Measurements from ENCODE around the gene G3BP1. TPM values are rescaled to one million over a fixed set of nuclear protein-coding genes. Genes with fewer than 3 reads are reported as not detected.

The G3BP1 gene
- total RNA-seq, 2 experiments from 2014 or later, result 178 to 261 TPM

GRCh38 chr5:151773951-151774350, 2.2 kb downstream of the G3BP1 start:
- H3K27ac ChIP-seq (ENCODE audit: low read depth, low read length, poor library complexity, severe bottlenecking), result no peak overlapping the region
- POLR2A ChIA-PET, result interaction anchor here (0.7 to 7.8 kb wide), 11 partner anchors 9 to 683 kb away, joined by 3 to 69 read pairs (median 3); partner anchors contain the start of gene ATOX1
- no TSS peak for BruUV-seq (replicated peaks)

GRCh38 chr5:151775025-151775606, 3.4 kb downstream of the G3BP1 start:
- H3K4me1 ChIP-seq (ENCODE audit: insufficient read depth, low read length, poor library complexity, severe bottlenecking), result peaks cover 62% of the 10 kb centered on the region
- POLR2A ChIA-PET, result interaction anchor here (0.8 to 7.8 kb wide), 4 partner anchors 11 to 522 kb away, joined by 3 to 69 read pairs (median 8); partner anchors contain the start of genes ATOX1 and GM2A
- peaks cover 83% of the 10 kb centered on the region for H3K79me2 ChIP-seq (ENCODE audit: insufficient read depth, low read depth, low read length)
- H3K27ac ChIP-seq (ENCODE audit: low read depth, low read length, poor library complexity, severe bottlenecking), result no peak overlapping the region
- H4K20me1 ChIP-seq (ENCODE audit: insufficient read depth, low read length), result peaks cover 73% of the 10 kb centered on the region
- H3K4me3 ChIP-seq (ENCODE audit: low read depth, low read length, poor library complexity, severe bottlenecking), result peak overlapping the region; percentile 91
- peaks cover 78% of the 10 kb centered on the region for H3K36me3 ChIP-seq (ENCODE audit: insufficient read depth, low read length)
- H3K9me3 ChIP-seq (ENCODE audit: low read length), result no peaks in the 10 kb centered on the region
- DNase-seq (ENCODE audit: low spot score), result no peak
- TF ChIP-seq CTCF (conservative IDR thresholded peaks at IDR 0.05; ENCODE audit: low read length), result no peak
- TF ChIP-seq EZH2phosphoT487 (IDR thresholded peaks at IDR 0.05; ENCODE audit: borderline replicate concordance, low read depth, low read length), result no peak
- H3K9me2 ChIP-seq (ENCODE audit: insufficient read depth, low read length), result no peaks in the 10 kb centered on the region
- peak overlapping the region; percentile 78 for H3K4me2 ChIP-seq (ENCODE audit: low read length)
- CTCF ChIA-PET (ENCODE audit: unreplicated experiment), result no interaction called here
- BruUV-seq (replicated peaks), result no TSS peak
- intact Hi-C loops (cut with micrococcal nuclease; ENCODE audit: unreplicated experiment), result no loop called here
- H2AFZ ChIP-seq (ENCODE audit: low read length), result no peak overlapping the region

More at GRCh38 chr5:151773951-151774350, 2.2 kb downstream of the G3BP1 start:
- peaks cover 60% of the 10 kb centered on the region for H3K4me1 ChIP-seq (ENCODE audit: insufficient read depth, low read length, poor library complexity, severe bottlenecking)
- H3K79me2 ChIP-seq (ENCODE audit: insufficient read depth, low read depth, low read length), result peaks cover 75% of the 10 kb centered on the region
- H4K20me1 ChIP-seq (ENCODE audit: insufficient read depth, low read length), result peaks cover 63% of the 10 kb centered on the region
- TF ChIP-seq EZH2phosphoT487 (IDR thresholded peaks at IDR 0.05; ENCODE audit: borderline replicate concordance, low read depth, low read length) (no peak), CTCF (conservative IDR thresholded peaks at IDR 0.05; ENCODE audit: low read length) (no peak)
- peak overlapping the region; percentile 78 for H3K4me2 ChIP-seq (ENCODE audit: low read length)
- no peak for DNase-seq (ENCODE audit: low spot score)
- CTCF ChIA-PET (ENCODE audit: unreplicated experiment), result no interaction called here
- peaks cover 67% of the 10 kb centered on the region for H3K36me3 ChIP-seq (ENCODE audit: insufficient read depth, low read length)
- no peaks in the 10 kb centered on the region for H3K9me2 ChIP-seq (ENCODE audit: insufficient read depth, low read length)
- no peaks in the 10 kb centered on the region for H3K9me3 ChIP-seq (ENCODE audit: low read length)
- H2AFZ ChIP-seq (ENCODE audit: low read length), result no peak overlapping the region
- peak overlapping the region; percentile 91 for H3K4me3 ChIP-seq (ENCODE audit: low read depth, low read length, poor library complexity, severe bottlenecking)
- intact Hi-C loops (cut with micrococcal nuclease; ENCODE audit: unreplicated experiment), result loop anchor here (5.0 kb wide), 2 partner anchors 522 to 562 kb away; partner anchors contain the start of gene GM2A

GRCh38 chr5:151779531-151780125, 7.9 kb downstream of the G3BP1 start:
- CTCF ChIA-PET (ENCODE audit: unreplicated experiment), result no interaction called here
- DNase-seq (ENCODE audit: low spot score), result no peak
- Histone ChIP-seq H4K20me1 (ENCODE audit: insufficient read depth, low read length) (peaks cover 74% of the 10 kb centered on the region), H3K4me2 (ENCODE audit: low read length) (peak overlapping the region; percentile 23; the same call in 1 of the 2 replicates), H3K27ac (ENCODE audit: low read depth, low read length, poor library complexity, severe bottlenecking) (no peak overlapping the region), H3K4me1 (ENCODE audit: insufficient read depth, low read length, poor library complexity, severe bottlenecking) (peaks cover 81% of the 10 kb centered on the region), H3K4me3 (ENCODE audit: low read depth, low read length, poor library complexity, severe bottlenecking) (no peak overlapping the region), H3K36me3 (ENCODE audit: insufficient read depth, low read length) (peaks cover 86% of the 10 kb centered on the region), H3K9me2 (ENCODE audit: insufficient read depth, low read length) (no peaks in the 10 kb centered on the region), H3K79me2 (ENCODE audit: insufficient read depth, low read depth, low read length) (peaks cover 100% of the 10 kb centered on the region), H2AFZ (ENCODE audit: low read length) (no peak overlapping the region), H3K9me3 (ENCODE audit: low read length) (no peaks in the 10 kb centered on the region)
- TF ChIP-seq CTCF (conservative IDR thresholded peaks at IDR 0.05; ENCODE audit: low read length), result no peak
- TF ChIP-seq EZH2phosphoT487 (IDR thresholded peaks at IDR 0.05; ENCODE audit: borderline replicate concordance, low read depth, low read length), result no peak
- no TSS peak for BruUV-seq (replicated peaks)
- intact Hi-C loops (cut with micrococcal nuclease; ENCODE audit: unreplicated experiment), result no loop called here
- POLR2A ChIA-PET, result no interaction called here

Data from OCI-LY7 (cell line).